ENCODE results near the gene SOWAHA.
A peak's percentile ranks its signal among the peaks of the same experiment; 100 is the strongest.

Gene SOWAHA

DNA sequence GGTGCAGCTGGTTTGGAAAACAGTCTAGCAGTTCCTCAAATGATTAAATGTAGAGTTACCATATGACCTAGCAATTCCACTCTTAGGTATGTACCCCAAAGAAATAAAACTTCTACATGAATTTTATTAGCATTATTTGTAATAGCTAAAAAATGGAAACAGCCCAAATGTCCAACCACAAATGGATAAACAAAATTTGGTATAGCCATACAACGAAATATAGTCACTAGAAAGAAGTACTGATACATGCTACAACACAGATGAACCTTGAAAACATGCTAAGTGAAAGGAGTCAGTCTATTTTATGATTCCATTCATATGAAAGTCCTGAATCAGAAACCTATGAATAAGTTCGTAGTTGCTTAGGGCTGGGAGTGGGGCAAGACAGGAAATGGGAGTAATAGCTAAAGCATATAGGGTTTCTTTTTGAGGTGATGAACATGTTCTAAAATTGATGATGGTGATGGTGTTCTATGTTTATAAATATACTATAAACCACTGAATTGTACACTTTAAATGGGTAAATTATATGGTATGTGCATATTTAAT, 46.9 kb downstream of the SOWAHA start:
- no peak overlapping the region for H3K4me3 ChIP-seq (ENCODE audit: low read depth, low read length)
- DNase-seq (ENCODE audit: low read depth) = no peak

DNA sequence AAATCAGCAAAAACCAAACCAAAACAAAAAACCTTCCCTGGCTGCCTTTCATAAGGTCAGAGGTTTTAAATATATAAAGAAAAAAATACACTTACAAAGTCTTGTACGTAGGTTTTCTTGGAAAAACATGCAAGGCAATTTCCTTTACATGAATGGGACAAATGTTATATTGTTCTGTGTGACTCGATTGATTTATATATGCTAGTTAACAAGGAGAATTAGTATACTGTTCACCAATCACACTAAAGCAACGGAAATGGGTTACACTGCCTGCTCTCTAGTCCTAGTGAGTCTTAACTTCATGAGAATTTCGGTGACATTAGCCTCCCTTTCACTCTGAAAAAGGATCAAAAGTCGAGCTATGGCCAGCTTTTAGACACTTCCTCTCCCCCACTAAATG, 47.6 kb downstream of the SOWAHA start:
- H3K4me3 ChIP-seq (ENCODE audit: low read depth, low read length) = no peak overlapping the region
- TF ChIP-seq, protein P1, sequence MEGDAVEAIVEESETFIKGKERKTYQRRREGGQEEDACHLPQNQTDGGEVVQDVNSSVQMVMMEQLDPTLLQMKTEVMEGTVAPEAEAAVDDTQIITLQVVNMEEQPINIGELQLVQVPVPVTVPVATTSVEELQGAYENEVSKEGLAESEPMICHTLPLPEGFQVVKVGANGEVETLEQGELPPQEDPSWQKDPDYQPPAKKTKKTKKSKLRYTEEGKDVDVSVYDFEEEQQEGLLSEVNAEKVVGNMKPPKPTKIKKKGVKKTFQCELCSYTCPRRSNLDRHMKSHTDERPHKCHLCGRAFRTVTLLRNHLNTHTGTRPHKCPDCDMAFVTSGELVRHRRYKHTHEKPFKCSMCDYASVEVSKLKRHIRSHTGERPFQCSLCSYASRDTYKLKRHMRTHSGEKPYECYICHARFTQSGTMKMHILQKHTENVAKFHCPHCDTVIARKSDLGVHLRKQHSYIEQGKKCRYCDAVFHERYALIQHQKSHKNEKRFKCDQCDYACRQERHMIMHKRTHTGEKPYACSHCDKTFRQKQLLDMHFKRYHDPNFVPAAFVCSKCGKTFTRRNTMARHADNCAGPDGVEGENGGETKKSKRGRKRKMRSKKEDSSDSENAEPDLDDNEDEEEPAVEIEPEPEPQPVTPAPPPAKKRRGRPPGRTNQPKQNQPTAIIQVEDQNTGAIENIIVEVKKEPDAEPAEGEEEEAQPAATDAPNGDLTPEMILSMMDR (conservative IDR thresholded peaks at IDR 0.05; ENCODE audit: low read depth, low read length) = no peak
- no peak for DNase-seq (ENCODE audit: low read depth)

More for the DNA sequence above, 46.9 kb downstream of the SOWAHA start:
- TF ChIP-seq, protein P1 (conservative IDR thresholded peaks at IDR 0.05; ENCODE audit: low read depth, low read length) = no peak

DNA sequence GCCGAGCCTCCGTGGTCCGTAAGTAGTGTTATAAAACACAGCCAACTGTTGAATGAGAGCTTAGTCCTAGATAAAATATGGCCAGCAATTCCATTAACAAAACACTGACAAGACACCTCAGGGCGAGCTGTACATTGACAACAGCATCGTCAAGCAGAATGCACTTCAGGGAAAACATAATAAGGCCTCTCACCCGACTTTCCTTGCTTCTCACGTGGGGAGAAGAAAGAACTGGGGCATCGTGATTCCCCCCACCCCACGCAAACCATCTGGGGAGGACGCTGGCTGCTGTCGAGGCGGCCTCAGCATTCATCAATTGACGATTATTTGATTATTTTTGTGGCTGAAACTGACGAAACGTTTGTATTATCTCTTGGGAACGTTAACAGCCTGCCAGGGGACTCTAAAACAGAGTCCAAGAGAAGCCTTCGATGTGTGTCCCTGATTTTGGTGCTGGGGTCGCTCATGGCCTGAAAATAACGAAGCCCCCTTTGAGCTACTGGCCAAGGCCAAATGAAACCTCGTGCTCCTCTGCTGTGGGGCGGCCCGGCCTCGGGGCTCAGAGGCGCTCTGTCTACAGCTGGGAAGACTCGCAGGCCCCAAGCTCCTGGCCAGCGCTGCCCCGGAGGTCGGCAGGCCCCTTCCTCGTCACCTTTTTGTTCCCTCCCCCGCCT, 52.7 kb downstream of the SOWAHA start:
- TF ChIP-seq, protein P1 (conservative IDR thresholded peaks at IDR 0.05; ENCODE audit: low read depth, low read length) = no peak
- H3K4me3 ChIP-seq (ENCODE audit: low read depth, low read length) = peak overlapping the region; percentile 95
- DNase-seq (ENCODE audit: low read depth) = no peak
